Astrocyte (in vitro differentiated cells and primary cell): ENCODE results near the gene GNG12.

Experiments used
- CTCF ChIP-seq: IDR thresholded peaks from 2 replicates; pipeline ENCODE4 v1.5.1; 2011; ENCODE audit warnings: low read depth, mild to moderate bottlenecking, inconsistent platforms, low read length, moderate library complexity; ENCODE audit not compliant: insufficient read depth
- EZH2 ChIP-seq: IDR thresholded peaks from 2 replicates; pipeline ENCODE4 v1.6.1; 2012; ENCODE audit warnings: mild to moderate bottlenecking, low read length, inconsistent platforms; ENCODE audit not compliant: insufficient read depth

GRCh38 chr1:67767103-67767782 is 66.0 kb downstream of the GNG12 start:
- TF ChIP-seq CTCF (no peak), EZH2 (no peak)
